OCI-LY7 (cell line): Measurements from ENCODE around the gene PPEF2. TPM values are rescaled to one million over a fixed set of nuclear protein-coding genes. Genes with fewer than 3 reads are reported as not detected.
"Not testable (repeated sequence)": the region's sequence is repeated elsewhere in the genome, so short reads cannot be mapped to it uniquely, and the experiment has no call there.

Experiments
- BruUV-seq: library from RNA; stranded (reverse); fragments of 400-500 nt; replicated peaks from 2 replicates; lab custom pipeline; 2021; lab: Mats Ljungman, UMichigan
- CTCF ChIA-PET: fragments of 300-600 bp; sonication (Branson Sonifier 250); formaldehyde crosslinking; loops from one replicate; lab custom pipeline; 2022; ENCODE audit warnings: antibody characterized with exemption; ENCODE audit not compliant: unreplicated experiment; lab: Charles Lee
- POLR2A ChIA-PET: fragments of 300-600 bp; sonication (Branson Sonifier 250); formaldehyde crosslinking; loops from one replicate; lab custom pipeline; 2022; ENCODE audit warnings: antibody characterized with exemption; lab: Charles Lee
- DNase-seq: peaks from one replicate; pipeline ENCODE4 v3.0.0-alpha.2; 2015; ENCODE audit warnings: low spot score
- H2AFZ ChIP-seq: fragments of 200-600 bp; sonication (generic), shearing (Covaris generic); 2 replicates; pipeline ENCODE4 v1.6.1; 2014; ENCODE audit warnings: mild to moderate bottlenecking, antibody characterized with exemption, low read length, moderate library complexity
- H3K27ac ChIP-seq: fragments of 200-600 bp; sonication (generic); 2 replicates; pipeline ENCODE4 v1.5.1; 2014; ENCODE audit warnings: mixed run types, low read depth, mild to moderate bottlenecking, moderate library complexity, low read length, inconsistent platforms; ENCODE audit not compliant: poor library complexity, severe bottlenecking
- H3K36me3 ChIP-seq: fragments of 200-600 bp; sonication (generic); 2 replicates; pipeline ENCODE4 v1.6.1; 2014; ENCODE audit warnings: mild to moderate bottlenecking, antibody characterized with exemption, low read length, moderate library complexity, mixed read lengths; ENCODE audit not compliant: insufficient read depth
- H3K4me1 ChIP-seq: fragments of 200-600 bp; sonication (generic); 2 replicates; pipeline ENCODE4 v1.5.1; 2014; ENCODE audit warnings: mild to moderate bottlenecking, low read length; ENCODE audit not compliant: insufficient read depth, poor library complexity, severe bottlenecking
- H3K4me2 ChIP-seq: fragments of 200-600 bp; sonication (generic); 2 replicates; pipeline ENCODE4 v1.6.1; 2014; ENCODE audit warnings: mild to moderate bottlenecking, low read length
- H3K4me3 ChIP-seq: fragments of 200-600 bp; sonication (generic); 2 replicates; pipeline ENCODE4 v1.5.1; 2014; ENCODE audit warnings: mild to moderate bottlenecking, low read depth, low read length; ENCODE audit not compliant: poor library complexity, severe bottlenecking
- H3K79me2 ChIP-seq: fragments of 200-600 bp; sonication (generic); 2 replicates; pipeline ENCODE4 v1.6.1; 2016; ENCODE audit warnings: low read depth, mild to moderate bottlenecking, low read length, moderate library complexity, mixed read lengths; ENCODE audit not compliant: insufficient read depth
- H3K9me2 ChIP-seq: fragments of 200-600 bp; sonication (generic); 2 replicates; pipeline ENCODE4 v1.6.1; 2016; ENCODE audit warnings: mild to moderate bottlenecking, low read length, mixed read lengths; ENCODE audit not compliant: insufficient read depth
- H3K9me3 ChIP-seq: fragments of 200-600 bp; sonication (generic); 2 replicates; pipeline ENCODE4 v1.6.1; 2014; ENCODE audit warnings: mild to moderate bottlenecking, mixed run types, low read length, mixed read lengths
- H4K20me1 ChIP-seq: fragments of 200-600 bp; sonication (generic); 2 replicates; pipeline ENCODE4 v1.6.1; 2014; ENCODE audit warnings: mild to moderate bottlenecking, antibody characterized with exemption, low read length, moderate library complexity, mixed read lengths; ENCODE audit not compliant: insufficient read depth
- CTCF ChIP-seq: fragments of 200-600 bp; sonication (generic); conservative IDR thresholded peaks from 2 replicates; pipeline ENCODE4 v1.5.1; 2014; ENCODE audit warnings: mild to moderate bottlenecking, antibody characterized with exemption, low read length, moderate library complexity, mixed read lengths
- EZH2phosphoT487 ChIP-seq: fragments of 200-600 bp; sonication (generic); IDR thresholded peaks from 2 replicates; pipeline ENCODE4 v1.6.1; 2018; ENCODE audit warnings: low read depth, borderline replicate concordance, mild to moderate bottlenecking, mixed run types, antibody characterized with exemption, low read length, moderate library complexity, mixed read lengths
- intact Hi-C: fragments of 100-400 bp; cut with micrococcal nuclease; formaldehyde crosslinking; loops from one replicate; pipeline ENCODE4 v1.10.0; 2022; ENCODE audit not compliant: unreplicated experiment
- total RNA-seq, 2 experiments: library from RNA; depleted of rRNA in 1 of 2; stranded (reverse); fragments of >200 nt in 1 of 2; shearing (Covaris generic) in 1 of 2; gene quantifications; 2 replicates each; pipeline ENCODE4 v1.2.3, GENCODE V29; 2014 to 2022

PPEF2 gene
- total RNA-seq, 2 experiments from 2014 or later: 0.42 TPM; not detected in 1

- Histone ChIP-seq H3K79me2 (no peaks in the 10 kb centered on the region), H3K9me2 (no peaks in the 10 kb centered on the region), H3K4me2 (no peak overlapping the region), H3K27ac (no peak overlapping the region), H2AFZ (no peak overlapping the region), H3K9me3 (no peaks in the 10 kb centered on the region), H3K36me3 (peaks cover 14% of the 10 kb centered on the region), H4K20me1 (no peaks in the 10 kb centered on the region), H3K4me1 (no peaks in the 10 kb centered on the region), H3K4me3 (no peak overlapping the region)
- no TSS peak for BruUV-seq
- intact Hi-C loops: no loop called here
- TF ChIP-seq EZH2phosphoT487 (no peak), CTCF (no peak)
- CTCF ChIA-PET: no interaction called here
- POLR2A ChIA-PET: no interaction called here
- no peak for DNase-seq
Observed at GRCh38 chr4:75919920-75920319, 17.7 kb upstream of the PPEF2 start.

- Histone ChIP-seq H4K20me1 (no peaks in the 10 kb centered on the region), H3K4me3 (no peak overlapping the region), H3K4me2 (no peak overlapping the region), H2AFZ (no peak overlapping the region; the same call in 1 of the 2 replicates), H3K79me2 (no peaks in the 10 kb centered on the region), H3K36me3 (peaks cover 11% of the 10 kb centered on the region), H3K4me1 (no peaks in the 10 kb centered on the region), H3K9me2 (no peaks in the 10 kb centered on the region), H3K9me3 (no peaks in the 10 kb centered on the region), H3K27ac (no peak overlapping the region)
- no TSS peak for BruUV-seq
- POLR2A ChIA-PET: interaction anchor here (0.6 kb wide), 1 partner anchor 9 kb away, joined by 3 read pairs; no protein-coding TSS in a partner anchor
- intact Hi-C loops: loop anchor here (2.0 kb wide), 2 partner anchors 25 to 151 kb away; partner anchors contain the start of gene NAAA
- DNase-seq: peak; percentile 50
- no peak for TF ChIP-seq EZH2phosphoT487
- peak; percentile 96 for TF ChIP-seq CTCF
- CTCF ChIA-PET: interaction anchor here (1.0 to 1.1 kb wide), 2 partner anchors 24 to 146 kb away, joined by 3 to 4 read pairs; no protein-coding TSS in a partner anchor
Observed at GRCh38 chr4:75916091-75916661, 13.9 kb upstream of the PPEF2 start.

GRCh38 chr4:75912968-75913367, 10.7 kb upstream of the PPEF2 start:
- intact Hi-C loops: no loop called here
- BruUV-seq: no TSS peak
- Histone ChIP-seq H3K27ac (no peak overlapping the region), H3K4me2 (no peak overlapping the region), H3K79me2 (no peaks in the 10 kb centered on the region), H3K9me2 (no peaks in the 10 kb centered on the region), H3K4me3 (no peak overlapping the region), H3K9me3 (0 out of 2 replicates have a peak, but pooled peaks cover 5% of the 10 kb centered on the region), H2AFZ (no peak overlapping the region), H3K36me3 (no peaks in the 10 kb centered on the region), H4K20me1 (no peaks in the 10 kb centered on the region), H3K4me1 (no peaks in the 10 kb centered on the region)
- POLR2A ChIA-PET: no interaction called here
- CTCF ChIA-PET: no interaction called here
- TF ChIP-seq EZH2phosphoT487 (no peak), CTCF (no peak)
- no peak for DNase-seq

GRCh38 chr4:75910831-75911230, 8.6 kb upstream of the PPEF2 start:
- H4K20me1 ChIP-seq, H3K4me1 ChIP-seq, H3K4me3 ChIP-seq, H3K9me2 ChIP-seq, CTCF ChIA-PET, H2AFZ ChIP-seq, H3K79me2 ChIP-seq, H3K27ac ChIP-seq, BruUV-seq, POLR2A ChIA-PET, H3K36me3 ChIP-seq, intact Hi-C loops, H3K9me3 ChIP-seq, DNase-seq, H3K4me2 ChIP-seq: not testable (repeated sequence)
